Lung (tissue), 12 donors: ENCODE data around the gene ARHGAP19. TPM values are rescaled to one million over a fixed set of nuclear protein-coding genes. Genes with fewer than 3 reads are reported as not detected.

ENCODE experiments used
- ATAC-seq: fragments of 200-7000 bp; cut with Tn5 transposase; one replicate; pipeline ENCODE4 v1.9.1; 2020; ENCODE audit warnings: moderate number of reproducible peaks; ENCODE audit not compliant: insufficient read depth, low FRiP score
- DNase-seq, 3 donors: peaks; one replicate each; pipeline ENCODE4 v3.0.0-alpha.2; 2013 to 2017
- H3K27ac ChIP-seq, 2 donors: one replicate each; pipeline ENCODE4 v1.5.1; 2013; ENCODE audit warnings: mild to moderate bottlenecking in 2 of 2, moderate library complexity in 2 of 2, control low read depth in 1 of 2, inconsistent platforms in 1 of 2, low read depth in 1 of 2, low read length in 1 of 2
- H3K27me3 ChIP-seq, 3 donors: one replicate each; pipeline ENCODE4 v1.5.1; 2013; ENCODE audit warnings: low read length in 2 of 3; ENCODE audit not compliant: control insufficient read depth in 3 of 3, insufficient read depth in 3 of 3
- H3K36me3 ChIP-seq, 4 donors: one replicate each; pipeline ENCODE4 v1.5.1; 2013; ENCODE audit warnings: low read length in 4 of 4, mild to moderate bottlenecking in 1 of 4, moderate library complexity in 1 of 4; ENCODE audit not compliant: control insufficient read depth in 4 of 4, insufficient read depth in 4 of 4
- H3K4me1 ChIP-seq, 5 donors: one replicate each; pipeline ENCODE4 v1.5.1; 2013; ENCODE audit warnings: low read length in 5 of 5, mild to moderate bottlenecking in 2 of 5, moderate library complexity in 1 of 5; ENCODE audit not compliant: control insufficient read depth in 5 of 5, insufficient read depth in 5 of 5
- H3K4me3 ChIP-seq: one replicate; pipeline ENCODE4 v1.5.1; 2013; ENCODE audit warnings: mild to moderate bottlenecking, control low read depth, moderate library complexity
- H3K9ac ChIP-seq, 2 donors: one replicate each; pipeline ENCODE4 v1.5.1; 2013; ENCODE audit warnings: low read length in 2 of 2, control low read depth in 1 of 2; ENCODE audit not compliant: insufficient read depth in 1 of 2
- H3K9me3 ChIP-seq, 4 donors: one replicate each; pipeline ENCODE4 v1.5.1; 2013; ENCODE audit warnings: low read length in 3 of 4, mild to moderate bottlenecking in 1 of 4, moderate library complexity in 1 of 4; ENCODE audit not compliant: control insufficient read depth in 4 of 4, insufficient read depth in 3 of 4
- WGBS, 2 donors: extraction: QIAGEN DNeasy Blood & Tissue Kit; methylation state at CpG; one replicate each; pipeline ENCODE4 v1.1.7; 2013; 5-methylcytosine and 5-hydroxymethylcytosine counted together
- polyA plus RNA-seq, 2 donors: library from polyadenylated mRNA; stranded (reverse); fragments of 200-250 nt; gene quantifications; one replicate each; pipeline ENCODE4 v1.2.1, GENCODE V29; 2013
- total RNA-seq, 2 donors: library from RNA; depleted of rRNA in 1 of 2; stranded (reverse); fragments of >200 nt in 1 of 2; gene quantifications; one replicate each; pipeline ENCODE4 v1.2.1, GENCODE V29; 2014 to 2021
- TF ChIP-seq, protein P1 (sequence below): IDR thresholded peaks from 2 replicates; pipeline ENCODE4 v1.5.1; 2012; ENCODE audit warnings: mild to moderate bottlenecking; ENCODE audit errors: control extremely low read depth, extremely low read depth
- donor health status: control.
- donor health status: control.
- donor health status: Bipolar disorder and iron deficiency.
- donor health status: healthy.
- donor health status: DM: yes; HTN: yes; CAD: no.

The ARHGAP19 gene
- total and polyA plus RNA-seq, 4 donors = 1.9 to 20.4 (median 8.5) TPM

DNA sequence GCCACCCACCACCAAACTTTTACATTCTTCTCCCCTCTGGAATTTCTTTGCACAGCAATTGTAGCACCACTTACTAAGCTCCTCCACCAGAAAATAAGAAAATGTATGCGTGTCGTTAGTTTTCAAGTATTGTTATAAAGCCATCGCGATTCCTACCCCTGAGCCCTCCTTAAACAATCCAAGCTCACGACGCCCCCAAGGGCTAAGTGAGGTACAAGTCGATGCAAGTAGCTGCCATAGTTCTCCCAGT is 40.8 kb upstream of the ARHGAP19 start:
- H3K4me1 ChIP-seq = peaks cover 2 to 31% (median 11%) of the 10 kb centered on the region in 5 donors
- peaks cover 0 to 15% (median 5%) of the 10 kb centered on the region in 3 donors for H3K27me3 ChIP-seq
- DNase-seq (peak in 2 of 3 donors; percentile 66 to 74), ATAC-seq (no peak)
- peak overlapping the region; percentile 89 for H3K4me3 ChIP-seq
- H3K36me3 ChIP-seq = peaks cover 0 to 7% (median 0%) of the 10 kb centered on the region in 4 donors
- H3K27ac ChIP-seq = peak overlapping the region; percentile 93
- H3K9ac ChIP-seq = peak overlapping the region in 1 of 2 donors; percentile 43
- TF ChIP-seq, protein P1, sequence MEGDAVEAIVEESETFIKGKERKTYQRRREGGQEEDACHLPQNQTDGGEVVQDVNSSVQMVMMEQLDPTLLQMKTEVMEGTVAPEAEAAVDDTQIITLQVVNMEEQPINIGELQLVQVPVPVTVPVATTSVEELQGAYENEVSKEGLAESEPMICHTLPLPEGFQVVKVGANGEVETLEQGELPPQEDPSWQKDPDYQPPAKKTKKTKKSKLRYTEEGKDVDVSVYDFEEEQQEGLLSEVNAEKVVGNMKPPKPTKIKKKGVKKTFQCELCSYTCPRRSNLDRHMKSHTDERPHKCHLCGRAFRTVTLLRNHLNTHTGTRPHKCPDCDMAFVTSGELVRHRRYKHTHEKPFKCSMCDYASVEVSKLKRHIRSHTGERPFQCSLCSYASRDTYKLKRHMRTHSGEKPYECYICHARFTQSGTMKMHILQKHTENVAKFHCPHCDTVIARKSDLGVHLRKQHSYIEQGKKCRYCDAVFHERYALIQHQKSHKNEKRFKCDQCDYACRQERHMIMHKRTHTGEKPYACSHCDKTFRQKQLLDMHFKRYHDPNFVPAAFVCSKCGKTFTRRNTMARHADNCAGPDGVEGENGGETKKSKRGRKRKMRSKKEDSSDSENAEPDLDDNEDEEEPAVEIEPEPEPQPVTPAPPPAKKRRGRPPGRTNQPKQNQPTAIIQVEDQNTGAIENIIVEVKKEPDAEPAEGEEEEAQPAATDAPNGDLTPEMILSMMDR = no peak
- no peaks in the 10 kb centered on the region for H3K9me3 ChIP-seq
- 0 to 3% methylated on average over 7 of the region's 7 CpGs for WGBS, 2 donors

DNA sequence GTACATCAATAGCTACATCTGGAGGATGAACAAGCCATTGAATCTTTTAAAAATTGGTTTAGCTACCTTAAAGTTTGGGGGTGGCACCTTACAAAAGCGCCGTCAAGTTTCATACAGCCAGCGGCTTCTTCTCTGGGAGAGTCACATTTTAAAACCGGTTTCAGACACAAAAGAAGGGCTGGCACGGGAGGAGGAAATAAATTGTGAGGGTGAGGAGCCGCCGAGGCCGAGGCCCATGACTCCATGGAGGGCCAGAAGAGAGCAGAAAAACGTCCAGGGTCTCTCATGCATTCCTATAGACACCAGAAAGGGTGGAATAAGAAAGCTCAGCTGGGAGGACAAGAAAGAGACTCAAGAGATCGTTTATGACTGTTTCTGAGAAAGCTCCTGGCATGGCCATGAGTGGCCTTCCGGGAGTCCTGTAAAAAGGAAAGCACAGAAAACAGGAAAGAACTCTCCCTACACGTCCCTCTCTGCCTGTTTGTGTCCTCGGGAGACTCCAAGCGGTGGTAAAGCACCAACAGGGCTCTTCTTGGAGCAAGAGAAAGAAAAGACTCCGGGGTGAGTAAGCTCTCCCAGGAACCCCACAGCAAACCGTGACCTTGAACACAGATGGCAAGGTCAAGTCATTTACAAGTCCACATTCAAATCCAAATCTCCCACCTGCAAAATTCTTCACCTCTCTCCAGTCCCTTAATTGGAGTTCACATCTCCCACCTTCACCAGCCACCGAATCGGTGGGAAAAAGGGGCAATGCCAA is 40.3 kb upstream of the ARHGAP19 start:
- Histone ChIP-seq H3K4me3 (peak overlapping the region; percentile 89), H3K9me3 (no peaks in the 10 kb centered on the region), H3K9ac (peak overlapping the region; percentile 43 to 44), H3K36me3 (peaks cover 0 to 7% (median 0%) of the 10 kb centered on the region in 4 donors), H3K27me3 (peaks cover 0 to 12% (median 5%) of the 10 kb centered on the region in 3 donors), H3K27ac (peak overlapping the region; percentile 93), H3K4me1 (peaks cover 0 to 35% (median 12%) of the 10 kb centered on the region in 5 donors)
- peak; percentile 6 for ATAC-seq
- DNase-seq = peak; percentile 69 to 89 (median 89)
- TF ChIP-seq, protein P1 = no peak
- 11 to 21% methylated on average over 18 of the region's 18 CpGs for WGBS, 2 donors

DNA sequence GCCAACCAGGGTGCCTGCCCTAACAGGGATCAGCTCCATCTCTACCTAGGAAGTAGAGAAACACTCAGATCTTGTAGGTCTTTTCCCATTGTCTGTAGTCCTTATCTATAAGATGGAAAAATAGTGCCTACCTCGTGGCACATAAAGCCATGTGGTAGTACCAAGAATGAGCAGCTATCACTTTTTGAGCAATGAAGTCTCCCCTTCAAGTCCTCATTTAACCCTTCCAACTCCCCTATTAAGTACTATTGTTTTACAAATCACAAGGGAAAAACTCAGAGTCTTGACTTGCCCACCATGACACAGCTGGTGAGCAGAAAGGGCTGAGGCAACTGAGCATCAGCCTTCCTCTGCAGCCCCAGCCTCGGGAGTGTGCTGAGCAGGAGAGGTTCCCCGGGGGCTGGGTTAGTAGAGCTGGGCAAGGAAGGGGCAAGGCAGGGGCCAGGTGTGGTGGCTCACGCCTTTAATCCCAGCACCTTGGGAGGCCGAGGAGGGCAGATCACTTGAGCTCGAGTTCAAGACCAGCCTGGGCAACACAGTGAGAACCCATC is 38.8 kb upstream of the ARHGAP19 start:
- Histone ChIP-seq H3K4me3 (no peak overlapping the region), H3K9ac (no peak overlapping the region), H3K4me1 (peaks cover 0 to 33% (median 14%) of the 10 kb centered on the region in 5 donors), H3K9me3 (no peaks in the 10 kb centered on the region), H3K27me3 (peaks cover 0 to 4% (median 4%) of the 10 kb centered on the region in 3 donors), H3K36me3 (peaks cover 0 to 7% (median 0%) of the 10 kb centered on the region in 4 donors), H3K27ac (no peak overlapping the region)
- WGBS, 2 donors = 65 to 70% methylated on average over 6 of the region's 6 CpGs
- TF ChIP-seq, protein P1 = no peak
- no peak for DNase-seq
- no peak for ATAC-seq
